ENCODE data around the gene COL6A2.

The COL6A2 gene

GRCh38 chr21:46156678-46157077, 58.8 kb downstream of the COL6A2 start:
- DNase-seq (ENCODE audit: low read depth) = no peak
- H3K4me3 ChIP-seq (ENCODE audit: low read depth, low read length) = no peak overlapping the region
- TF ChIP-seq CTCF (conservative IDR thresholded peaks at IDR 0.05; ENCODE audit: low read depth, low read length) = no peak

- no peak overlapping the region for H3K4me3 ChIP-seq (ENCODE audit: low read depth, low read length)
- TF ChIP-seq CTCF (conservative IDR thresholded peaks at IDR 0.05; ENCODE audit: low read depth, low read length) = no peak
- no peak for DNase-seq (ENCODE audit: low read depth)
Observed at GRCh38 chr21:46157396-46157986, 59.6 kb downstream of the COL6A2 start.

GRCh38 chr21:46157987-46158451, 60.1 kb downstream of the COL6A2 start:
- H3K4me3 ChIP-seq (ENCODE audit: low read depth, low read length) = no peak overlapping the region
- DNase-seq (ENCODE audit: low read depth) = no peak
- TF ChIP-seq CTCF (conservative IDR thresholded peaks at IDR 0.05; ENCODE audit: low read depth, low read length) = no peak

GRCh38 chr21:46158666-46159300, 60.9 kb downstream of the COL6A2 start:
- H3K4me3 ChIP-seq (ENCODE audit: low read depth, low read length) = no peak overlapping the region
- no peak for DNase-seq (ENCODE audit: low read depth)
- no peak for TF ChIP-seq CTCF (conservative IDR thresholded peaks at IDR 0.05; ENCODE audit: low read depth, low read length)

GRCh38 chr21:46159390-46159789, 61.5 kb downstream of the COL6A2 start:
- H3K4me3 ChIP-seq (ENCODE audit: low read depth, low read length) = no peak overlapping the region
- no peak for TF ChIP-seq CTCF (conservative IDR thresholded peaks at IDR 0.05; ENCODE audit: low read depth, low read length)
- DNase-seq (ENCODE audit: low read depth) = no peak

GRCh38 chr21:46159841-46160656, 62.1 kb downstream of the COL6A2 start:
- no peak for DNase-seq (ENCODE audit: low read depth)
- H3K4me3 ChIP-seq (ENCODE audit: low read depth, low read length) = no peak overlapping the region
- no peak for TF ChIP-seq CTCF (conservative IDR thresholded peaks at IDR 0.05; ENCODE audit: low read depth, low read length)
